Gastroesophageal sphincter (tissue), 3 donors: ENCODE measurements around the gene LAMA3.

Experiments used
- CTCF ChIP-seq, 4 experiments: fragments of 200-600 bp in 2 of 4; fragments of 450-650 bp in 2 of 4; sonication (generic) in 1 of 4; IDR thresholded peaks; one replicate each; pipeline ENCODE4 v1.5.1; 2017 to 2019; ENCODE audit warnings: antibody characterized with exemption in 4 of 4, mild to moderate bottlenecking in 2 of 4, moderate library complexity in 2 of 4
- POLR2A ChIP-seq, 2 donors: fragments of 450-650 bp; IDR thresholded peaks; one replicate each; pipeline ENCODE4 v1.6.1; 2017; ENCODE audit warnings: antibody characterized with exemption in 2 of 2, mild to moderate bottlenecking in 2 of 2, moderate library complexity in 1 of 2

DNA sequence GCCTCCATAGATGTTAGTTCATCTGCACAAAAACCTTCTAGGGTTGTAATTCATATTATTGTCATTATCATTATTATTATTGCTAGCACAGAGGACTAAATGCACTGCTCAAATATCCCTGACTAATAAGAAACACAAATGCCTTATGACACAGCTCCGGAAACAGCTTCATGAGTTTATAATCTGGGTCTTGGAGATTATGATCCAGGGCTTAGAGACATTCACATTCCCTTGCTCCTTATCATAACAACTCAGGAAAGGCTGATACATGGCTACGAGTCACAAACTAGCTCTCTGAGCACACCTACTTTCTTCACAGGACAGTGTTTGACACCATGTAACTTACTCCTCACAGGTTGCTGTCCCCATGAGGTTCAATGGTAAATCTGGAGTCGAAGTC lies 223.1 kb downstream of the LAMA3 start:
- TF ChIP-seq CTCF (IDR thresholded peaks at IDR 0.05) (no peak), POLR2A (IDR thresholded peaks at IDR 0.05) (no peak)
